H9 (cell line): ENCODE measurements around the gene PLD1. TPM values are rescaled to one million over a fixed set of nuclear protein-coding genes. Genes with fewer than 3 reads are reported as not detected.

ENCODE experiments used
- DNase-seq: peaks from one replicate; pipeline ENCODE4 v3.0.0-alpha.2; 2017
- H2AFZ ChIP-seq: one replicate; pipeline ENCODE4 v1.6.1; 2013; ENCODE audit warnings: mild to moderate bottlenecking, low read length, control low read depth, moderate library complexity
- H2AK5ac ChIP-seq: 2 replicates; pipeline ENCODE4 v1.6.1; 2013; ENCODE audit warnings: low read length, control low read depth, mixed read lengths; ENCODE audit not compliant: insufficient read length
- H2BK120ac ChIP-seq: one replicate; pipeline ENCODE4 v1.6.1; 2013; ENCODE audit warnings: low read depth, mild to moderate bottlenecking, low read length, control low read depth, inconsistent platforms; ENCODE audit not compliant: poor library complexity, severe bottlenecking
- H2BK12ac ChIP-seq: 2 replicates; pipeline ENCODE4 v1.6.1; 2013; ENCODE audit warnings: low read length, control low read depth, mixed read lengths, low read depth; ENCODE audit not compliant: insufficient read length
- H2BK15ac ChIP-seq: 2 replicates; pipeline ENCODE4 v1.6.1; 2013; ENCODE audit warnings: low read depth, low read length, control low read depth
- H2BK20ac ChIP-seq: one replicate; pipeline ENCODE4 v1.6.1; 2013; ENCODE audit warnings: low read depth, mild to moderate bottlenecking, low read length, control low read depth, inconsistent platforms; ENCODE audit not compliant: poor library complexity, severe bottlenecking
- H2BK5ac ChIP-seq: 2 replicates; pipeline ENCODE4 v1.6.1; 2013; ENCODE audit warnings: low read length, control low read depth, mixed read lengths; ENCODE audit not compliant: insufficient read length
- H3K14ac ChIP-seq: 2 replicates; pipeline ENCODE4 v1.6.1; 2013; ENCODE audit warnings: low read length, control low read depth; ENCODE audit not compliant: insufficient read depth
- H3K18ac ChIP-seq: 2 replicates; pipeline ENCODE4 v1.6.1; 2013; ENCODE audit warnings: low read depth, mild to moderate bottlenecking, mixed read lengths, low read length, control low read depth; ENCODE audit not compliant: insufficient read length
- H3K23ac ChIP-seq: 2 replicates; pipeline ENCODE4 v1.6.1; 2013; ENCODE audit warnings: low read length, control low read depth, mixed read lengths, low read depth; ENCODE audit not compliant: insufficient read length
- H3K23me2 ChIP-seq: 2 replicates; pipeline ENCODE4 v1.6.1; 2013; ENCODE audit warnings: low read depth, mild to moderate bottlenecking, mixed read lengths, low read length, control low read depth; ENCODE audit not compliant: insufficient read length, poor library complexity, severe bottlenecking
- H3K27ac ChIP-seq: 2 replicates; pipeline ENCODE4 v1.5.1; 2013; ENCODE audit warnings: low read length, control low read depth, mixed read lengths, low read depth; ENCODE audit not compliant: insufficient read length
- H3K27me3 ChIP-seq: 2 replicates; pipeline ENCODE4 v1.6.1; 2013; ENCODE audit warnings: low read length, control low read depth, inconsistent platforms; ENCODE audit not compliant: insufficient read depth
- H3K4ac ChIP-seq: 2 replicates; pipeline ENCODE4 v1.6.1; 2013; ENCODE audit warnings: low read depth, mild to moderate bottlenecking, control low read depth, inconsistent platforms, low read length, moderate library complexity
- H3K4me1 ChIP-seq: 2 replicates; pipeline ENCODE4 v1.6.1; 2013; ENCODE audit warnings: low read length, control low read depth, inconsistent platforms; ENCODE audit not compliant: insufficient read depth
- H3K4me2 ChIP-seq: 2 replicates; pipeline ENCODE4 v1.6.1; 2013; ENCODE audit warnings: low read length, control low read depth, mixed read lengths; ENCODE audit not compliant: insufficient read length, insufficient read depth
- H3K56ac ChIP-seq: 2 replicates; pipeline ENCODE4 v1.6.1; 2013; ENCODE audit warnings: low read depth, mild to moderate bottlenecking, mixed read lengths, low read length, control low read depth; ENCODE audit not compliant: insufficient read length
- H3K79me1 ChIP-seq: 2 replicates; pipeline ENCODE4 v1.6.1; 2013; ENCODE audit warnings: low read depth, mild to moderate bottlenecking, moderate library complexity, low read length, control low read depth, inconsistent platforms; ENCODE audit not compliant: insufficient read depth, poor library complexity, severe bottlenecking
- H3K79me2 ChIP-seq: 2 replicates; pipeline ENCODE4 v1.6.1; 2013; ENCODE audit warnings: low read length, control low read depth, inconsistent platforms; ENCODE audit not compliant: insufficient read depth
- H3K9ac ChIP-seq: 2 replicates; pipeline ENCODE4 v1.6.1; 2013; ENCODE audit warnings: low read length, control low read depth, mixed read lengths; ENCODE audit not compliant: insufficient read length; ENCODE audit errors: extremely low read depth
- H3K9me3 ChIP-seq: one replicate; pipeline ENCODE4 v1.6.1; 2013; ENCODE audit warnings: low read depth, low read length, inconsistent platforms; ENCODE audit not compliant: control insufficient read depth
- H3T11ph ChIP-seq: one replicate; pipeline ENCODE4 v1.6.1; 2013; ENCODE audit warnings: mild to moderate bottlenecking, low read length, control low read depth, inconsistent platforms
- H4K20me1 ChIP-seq: one replicate; pipeline ENCODE4 v1.6.1; 2013; ENCODE audit not compliant: control insufficient read depth, insufficient read length, insufficient read depth
- H4K5ac ChIP-seq: 2 replicates; pipeline ENCODE4 v1.6.1; 2013; ENCODE audit warnings: low read depth, mild to moderate bottlenecking, mixed read lengths, low read length, control low read depth; ENCODE audit not compliant: insufficient read length
- H4K8ac ChIP-seq: replicated peaks from 2 replicates; pipeline ENCODE4 v1.6.1; 2013; ENCODE audit warnings: low read length, control low read depth, mixed read lengths, low read depth; ENCODE audit not compliant: insufficient read length
- H4K91ac ChIP-seq: 2 replicates; pipeline ENCODE4 v1.6.1; 2013; ENCODE audit warnings: low read depth, mild to moderate bottlenecking, moderate library complexity, mixed read lengths, low read length, control low read depth; ENCODE audit not compliant: insufficient read length
- H3K27ac Mint-ChIP-seq, 3 experiments: 2 replicates in 2 of 3; 3 replicates in 1 of 3; pipeline ENCODE4 v1.8.0; 2020 to 2021; ENCODE audit warnings: mixed read lengths in 3 of 3, mild to moderate bottlenecking in 1 of 3, moderate library complexity in 1 of 3
- H3K27me3 Mint-ChIP-seq: 2 replicates; pipeline ENCODE4 v1.8.0; 2021; ENCODE audit warnings: low read depth, mild to moderate bottlenecking, moderate library complexity, mixed read lengths
- H3K36me3 Mint-ChIP-seq, 3 experiments: 2 replicates in 2 of 3; 3 replicates in 1 of 3; pipeline ENCODE4 v1.8.0; 2020 to 2021; ENCODE audit warnings: low read depth in 3 of 3, mixed read lengths in 3 of 3; ENCODE audit not compliant: insufficient read depth in 1 of 3
- H3K4me1 Mint-ChIP-seq, 2 experiments: 2 replicates each; pipeline ENCODE4 v1.8.0; 2020; ENCODE audit warnings: mixed read lengths in 2 of 2
- H3K4me3 Mint-ChIP-seq, 2 experiments: 2 replicates in 1 of 2; 3 replicates in 1 of 2; pipeline ENCODE4 v1.8.0; 2020 to 2021; ENCODE audit warnings: mild to moderate bottlenecking in 2 of 2, mixed read lengths in 2 of 2, moderate library complexity in 1 of 2
- H3K9me3 Mint-ChIP-seq, 2 experiments: 2 replicates in 1 of 2; 3 replicates in 1 of 2; pipeline ENCODE4 v1.8.0; 2020; ENCODE audit warnings: mild to moderate bottlenecking in 2 of 2, mixed read lengths in 2 of 2, moderate library complexity in 1 of 2
- WGBS: extraction: QIAGEN DNeasy Blood & Tissue Kit; methylation state at CpG from one replicate; pipeline ENCODE4 v1.1.7; 2013; ENCODE audit warnings: missing lambda C conversion rate, low lambda C conversion rate, mixed read lengths; ENCODE audit not compliant: insufficient read length; ENCODE audit errors: extremely low coverage; 5-methylcytosine and 5-hydroxymethylcytosine counted together
- total RNA-seq: library from RNA; stranded (reverse); gene quantifications from 2 replicates; pipeline ENCODE4 v1.2.1, GENCODE V29; 2021
- TF ChIP-seq, protein P1 (sequence below): fragments of 200-600 bp; sonication (generic); conservative IDR thresholded peaks from 3 replicates; pipeline ENCODE4 v1.8.0; 2021; ENCODE audit warnings: antibody characterized with exemption, mild to moderate bottlenecking

The PLD1 gene
- total RNA-seq, 1 experiment from 2014 or later: 1.8 TPM

DNA sequence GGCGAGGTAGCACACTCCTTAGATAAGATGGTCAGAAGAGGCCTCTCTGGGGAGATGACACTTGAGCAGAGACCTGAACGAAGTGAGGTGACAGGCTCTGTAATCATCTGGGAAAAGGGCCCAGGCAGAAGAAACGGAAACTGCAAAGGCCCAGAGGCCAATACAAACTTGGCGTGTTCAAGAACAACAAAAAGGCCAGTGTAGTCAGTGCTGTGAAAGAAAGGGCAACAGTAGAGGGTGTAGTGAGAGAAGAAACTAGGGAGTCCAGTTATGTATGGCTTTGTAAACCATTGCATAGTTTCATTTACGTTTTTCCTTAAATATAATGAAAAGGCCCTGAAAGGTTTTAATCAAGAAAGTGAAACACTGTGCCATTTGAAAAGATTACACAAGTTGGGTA is 31.8 kb downstream of the PLD1 start:
- no peak overlapping the region for H3K4me2 ChIP-seq
- Mint-ChIP-seq H3K4me1 (peaks cover 8 to 10% of the 10 kb centered on the region in 2 experiments), H3K36me3 (no peaks in the 10 kb centered on the region), H3K9me3 (no peaks in the 10 kb centered on the region), H3K27ac (no peak overlapping the region), H3K4me3 (no peak overlapping the region), H3K27me3 (no peaks in the 10 kb centered on the region)
- H2BK5ac ChIP-seq: no peak overlapping the region
- no peak overlapping the region for H2BK15ac ChIP-seq
- no peak overlapping the region for H3K9ac ChIP-seq
- H3K4ac ChIP-seq: no peak overlapping the region
- H3K27ac ChIP-seq: no peak overlapping the region
- H3K4me1 ChIP-seq: no peaks in the 10 kb centered on the region
- no peak overlapping the region for H2BK12ac ChIP-seq
- no peak overlapping the region for H2AK5ac ChIP-seq
- no peak overlapping the region for H3K14ac ChIP-seq
- TF ChIP-seq, protein P1, sequence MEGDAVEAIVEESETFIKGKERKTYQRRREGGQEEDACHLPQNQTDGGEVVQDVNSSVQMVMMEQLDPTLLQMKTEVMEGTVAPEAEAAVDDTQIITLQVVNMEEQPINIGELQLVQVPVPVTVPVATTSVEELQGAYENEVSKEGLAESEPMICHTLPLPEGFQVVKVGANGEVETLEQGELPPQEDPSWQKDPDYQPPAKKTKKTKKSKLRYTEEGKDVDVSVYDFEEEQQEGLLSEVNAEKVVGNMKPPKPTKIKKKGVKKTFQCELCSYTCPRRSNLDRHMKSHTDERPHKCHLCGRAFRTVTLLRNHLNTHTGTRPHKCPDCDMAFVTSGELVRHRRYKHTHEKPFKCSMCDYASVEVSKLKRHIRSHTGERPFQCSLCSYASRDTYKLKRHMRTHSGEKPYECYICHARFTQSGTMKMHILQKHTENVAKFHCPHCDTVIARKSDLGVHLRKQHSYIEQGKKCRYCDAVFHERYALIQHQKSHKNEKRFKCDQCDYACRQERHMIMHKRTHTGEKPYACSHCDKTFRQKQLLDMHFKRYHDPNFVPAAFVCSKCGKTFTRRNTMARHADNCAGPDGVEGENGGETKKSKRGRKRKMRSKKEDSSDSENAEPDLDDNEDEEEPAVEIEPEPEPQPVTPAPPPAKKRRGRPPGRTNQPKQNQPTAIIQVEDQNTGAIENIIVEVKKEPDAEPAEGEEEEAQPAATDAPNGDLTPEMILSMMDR: no peak
- DNase-seq: no peak
- no peak overlapping the region for H3K56ac ChIP-seq
- H3K27me3 ChIP-seq: no peaks in the 10 kb centered on the region
- no peak overlapping the region for H4K8ac ChIP-seq
- no CpG with 5 or more reads among the region's 5 CpGs for WGBS
- H3K9me3 ChIP-seq: no peaks in the 10 kb centered on the region
- H3K79me1 ChIP-seq: no peaks in the 10 kb centered on the region
- H3T11ph ChIP-seq: no peak overlapping the region
- H2BK120ac ChIP-seq: no peak overlapping the region
- H3K23me2 ChIP-seq: no peaks in the 10 kb centered on the region
- no peaks in the 10 kb centered on the region for H4K20me1 ChIP-seq
- H3K23ac ChIP-seq: no peak overlapping the region
- H2BK20ac ChIP-seq: no peak overlapping the region
- no peak overlapping the region for H4K5ac ChIP-seq
- no peak overlapping the region for H3K18ac ChIP-seq
- H4K91ac ChIP-seq: no peak overlapping the region
- H3K79me2 ChIP-seq: no peaks in the 10 kb centered on the region
- H2AFZ ChIP-seq: no peak overlapping the region
